HG03060 (cell line): ENCODE results near the gene ARHGEF1.
"Not testable (repeated sequence)": the region's sequence is repeated elsewhere in the genome, so short reads cannot be mapped to it uniquely, and the experiment has no call there.

Source experiments
- ATAC-seq: cut with Tn5 transposase; IDR thresholded peaks from one replicate; pipeline ENCODE4 v1.9.1; 2021; ENCODE audit warnings: low read depth, moderate number of reproducible peaks; ENCODE audit not compliant: unreplicated experiment

ARHGEF1 gene

DNA sequence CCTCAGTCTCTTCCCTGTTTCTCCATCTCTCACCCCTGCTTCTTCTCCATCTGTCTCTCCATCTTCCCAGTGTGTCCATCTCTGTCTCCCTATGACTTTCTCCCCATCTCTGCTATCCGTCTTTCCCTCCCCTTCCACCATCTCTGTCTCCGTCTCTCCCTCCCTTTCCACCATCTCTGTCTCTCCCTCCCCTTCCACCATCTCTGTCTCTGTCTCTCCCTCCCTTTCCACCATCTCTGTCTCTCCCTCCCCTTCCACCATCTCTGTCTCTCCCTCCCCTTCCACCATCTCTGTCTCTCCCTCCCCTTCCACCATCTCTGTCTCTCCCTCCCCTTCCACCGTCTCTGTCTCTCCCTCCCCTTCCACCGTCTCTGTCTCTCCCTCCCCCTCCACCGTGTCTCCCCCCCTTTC is 31.4 kb downstream of the ARHGEF1 start:
- ATAC-seq, result not testable (repeated sequence)

DNA sequence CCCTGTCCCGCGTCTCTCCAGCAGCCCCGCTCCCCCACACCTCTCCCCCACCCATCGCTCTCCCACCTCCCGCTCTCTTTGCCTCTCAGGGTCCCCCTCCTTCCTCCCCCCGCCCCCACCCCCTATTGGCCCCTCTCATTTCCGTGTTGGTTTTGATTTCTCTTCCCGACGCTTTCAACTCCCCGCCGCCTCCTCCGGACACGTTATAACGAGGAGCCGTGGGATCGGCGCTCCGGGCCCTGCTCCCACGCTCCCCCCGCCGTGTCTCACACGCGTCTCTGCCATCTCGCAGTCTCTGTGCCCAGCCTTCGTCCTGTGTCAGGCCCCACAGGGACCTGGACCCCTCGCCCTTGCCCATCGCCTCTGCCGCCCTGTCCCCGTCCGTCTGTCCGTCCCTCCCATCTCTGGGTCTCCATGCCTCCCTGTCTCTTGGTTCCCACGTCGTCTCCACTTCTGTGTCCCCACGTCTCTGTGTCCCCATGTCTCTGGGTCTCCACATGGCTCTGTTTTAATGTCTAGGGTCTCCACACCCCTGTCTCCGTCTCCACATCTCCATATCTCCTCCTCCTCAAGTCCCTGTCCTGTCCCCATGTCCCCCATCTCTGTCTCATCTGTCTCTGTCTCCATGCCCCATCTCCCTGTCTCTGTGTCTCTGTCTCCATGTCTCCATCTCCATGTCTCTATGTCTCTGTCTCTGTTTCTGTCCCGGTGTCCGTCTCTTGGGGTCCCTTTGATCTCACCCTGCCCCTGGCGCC is 32.2 kb downstream of the ARHGEF1 start:
- ATAC-seq, result no peak

DNA sequence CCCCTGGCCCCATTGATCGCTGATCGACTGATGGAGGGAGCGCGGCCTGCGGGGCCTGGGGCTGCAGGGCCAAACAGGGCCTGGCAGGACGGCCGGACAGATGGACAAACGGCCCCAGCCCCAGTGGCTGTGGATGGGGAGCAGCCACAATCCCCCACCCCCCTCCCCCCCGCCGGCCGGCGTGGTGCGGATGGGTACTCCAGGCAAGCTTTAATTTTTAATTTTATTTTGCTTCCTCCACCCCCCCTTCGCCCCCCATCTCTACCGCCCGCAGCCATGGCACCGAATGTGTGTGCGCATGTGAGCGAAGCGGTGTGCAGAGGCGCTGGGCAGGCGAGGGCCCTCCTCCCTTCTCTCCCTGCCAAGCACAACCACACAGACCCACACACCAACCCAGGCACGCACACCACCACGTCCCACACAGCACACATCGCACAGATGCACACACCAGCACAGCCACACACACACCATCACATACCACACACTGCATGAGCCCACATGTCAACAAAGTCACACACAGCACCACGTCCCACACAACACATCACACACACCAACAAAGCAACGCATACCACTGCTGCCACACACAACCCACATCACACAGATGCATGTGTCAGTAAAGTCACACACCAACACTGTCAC is 32.9 kb downstream of the ARHGEF1 start:
- no peak for ATAC-seq

GRCh38 chr19:41917676-41918075 is 34.7 kb downstream of the ARHGEF1 start:
- ATAC-seq, result no peak

DNA sequence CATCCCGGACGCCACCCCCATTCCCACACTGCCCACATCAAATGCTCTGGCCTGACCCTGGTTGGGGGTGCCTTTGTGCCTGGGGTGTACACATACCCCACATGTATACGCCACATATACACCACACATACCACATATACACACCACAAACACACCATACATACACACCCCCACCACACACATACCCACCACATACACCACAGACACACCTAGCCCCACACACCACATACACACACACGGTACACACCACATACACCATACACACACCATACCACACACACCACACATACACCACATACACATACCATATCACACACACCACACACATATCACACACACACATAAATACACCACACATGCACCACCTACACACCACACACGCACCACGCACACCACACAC is 35.1 kb downstream of the ARHGEF1 start:
- ATAC-seq, result no peak

DNA sequence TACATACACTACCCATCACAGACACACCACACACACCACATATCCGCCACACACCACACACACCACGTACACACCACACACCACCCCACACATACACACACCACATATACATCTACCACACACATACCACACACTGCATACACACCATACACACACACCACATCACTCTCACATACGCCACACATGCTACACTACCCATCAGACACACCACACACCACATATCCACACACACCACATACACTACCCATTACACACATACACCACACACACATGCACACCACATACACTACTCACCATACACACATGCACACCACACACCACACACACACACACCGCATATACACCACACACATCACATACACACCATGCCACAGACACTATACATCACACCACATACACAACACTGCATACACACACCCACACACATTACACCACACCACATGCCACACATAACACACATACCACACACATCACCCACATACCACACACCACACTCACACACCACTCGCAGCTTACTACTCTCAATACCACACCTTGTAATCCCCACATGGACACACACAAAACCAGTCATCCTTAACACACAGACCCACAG is 35.8 kb downstream of the ARHGEF1 start:
- ATAC-seq, result no peak

- ATAC-seq, result no peak
Observed at GRCh38 chr19:41919948-41920712, 37.1 kb downstream of the ARHGEF1 start.

GRCh38 chr19:41920882-41921576 is 38.0 kb downstream of the ARHGEF1 start:
- no peak for ATAC-seq

DNA sequence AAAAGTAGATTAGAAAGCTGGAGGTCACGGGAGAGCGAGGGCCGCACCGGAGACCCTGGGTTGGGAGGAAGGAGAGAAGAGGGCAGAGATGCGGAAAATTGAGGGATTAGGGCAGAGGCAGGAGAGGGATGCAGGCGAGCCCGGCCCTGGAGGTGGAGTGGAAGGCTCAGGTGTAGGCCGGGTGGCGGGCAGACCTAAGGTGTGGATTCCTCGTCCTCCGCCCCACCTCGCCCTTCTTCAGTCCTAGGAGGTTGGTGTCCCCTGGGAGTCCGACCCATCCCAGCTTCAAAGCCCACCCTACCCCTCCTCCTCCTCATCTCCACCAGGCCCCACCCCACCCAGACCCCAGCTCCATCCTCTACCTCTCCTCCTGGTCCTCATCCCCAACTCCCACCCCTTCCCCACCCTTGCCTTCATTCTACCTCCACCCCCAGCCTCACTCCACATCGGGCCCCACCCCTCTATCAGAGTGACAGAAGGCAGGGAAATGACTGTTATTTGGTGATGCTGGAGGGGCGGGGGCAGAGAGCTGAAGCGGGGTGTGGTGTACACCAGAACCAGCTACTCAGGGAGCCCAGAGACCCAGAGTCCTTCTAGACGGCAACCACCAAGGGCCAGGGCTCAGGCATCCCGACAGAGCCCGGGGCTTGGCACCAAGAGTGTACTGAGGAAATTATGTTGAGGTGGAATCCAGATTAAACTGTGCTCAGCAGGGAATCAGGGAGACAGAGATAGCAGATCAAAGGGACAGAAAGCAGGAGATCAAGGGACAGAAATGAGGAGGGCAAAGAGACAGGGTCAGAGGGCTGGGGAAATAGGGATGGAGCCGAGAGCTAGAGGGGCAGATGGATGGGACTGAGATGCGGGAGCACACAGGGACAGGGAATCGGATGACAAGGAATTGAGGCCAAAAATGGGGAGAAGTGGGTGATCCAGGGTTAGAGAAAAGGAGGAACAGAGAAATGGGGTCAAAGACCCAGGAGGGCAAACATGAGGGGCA is 38.9 kb downstream of the ARHGEF1 start:
- no peak for ATAC-seq

- ATAC-seq, result no peak
Observed at GRCh38 chr19:41922585-41922984, 39.6 kb downstream of the ARHGEF1 start.

GRCh38 chr19:41923045-41923788 is 40.2 kb downstream of the ARHGEF1 start:
- ATAC-seq, result no peak

DNA sequence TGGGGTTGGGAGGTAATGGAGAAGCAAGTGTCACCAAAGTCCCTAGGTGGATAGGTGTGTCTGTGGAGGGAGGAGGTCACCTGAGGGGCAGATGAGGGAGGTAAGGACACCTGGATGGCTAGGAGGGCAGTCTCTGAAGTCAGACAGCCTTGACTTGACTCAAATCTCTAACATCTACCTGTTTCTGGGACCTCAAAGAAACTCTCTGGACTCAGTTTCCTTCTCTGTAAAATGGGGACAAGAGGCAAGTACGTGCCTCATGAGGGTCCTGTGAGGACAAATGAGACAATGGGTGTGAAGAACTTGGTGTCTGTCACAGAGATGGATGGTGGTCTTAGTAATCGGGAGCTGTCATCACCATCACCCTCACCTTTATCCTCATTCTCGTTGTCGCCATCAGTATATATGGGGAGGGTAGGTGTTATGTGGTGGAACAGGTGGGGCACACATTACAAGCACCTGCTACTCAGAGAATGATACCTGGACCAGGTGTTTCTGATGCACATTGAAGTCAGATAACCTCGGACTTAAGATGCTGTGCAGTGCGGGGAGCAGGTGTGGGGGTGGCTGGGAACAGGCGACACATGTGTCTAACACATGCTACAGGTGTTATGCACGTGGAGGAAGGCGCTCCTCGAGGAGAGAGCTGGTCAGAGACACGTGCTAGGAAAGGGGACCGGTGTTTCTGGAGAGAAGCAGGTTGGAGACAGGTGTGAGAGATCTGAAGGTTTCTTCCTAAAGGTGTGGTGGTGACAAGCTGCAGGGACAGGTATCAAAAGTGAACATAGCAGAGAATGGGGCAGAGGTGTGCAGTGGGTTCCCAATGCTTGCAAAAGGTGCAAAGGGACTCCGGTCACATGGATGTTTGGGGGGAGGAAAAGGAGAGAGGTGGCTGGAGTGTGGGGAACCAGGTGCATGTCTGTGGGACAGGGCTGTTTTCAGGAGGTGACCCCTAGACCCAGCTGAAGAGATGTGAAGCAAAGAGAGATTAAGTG is 41.5 kb downstream of the ARHGEF1 start:
- no peak for ATAC-seq

DNA sequence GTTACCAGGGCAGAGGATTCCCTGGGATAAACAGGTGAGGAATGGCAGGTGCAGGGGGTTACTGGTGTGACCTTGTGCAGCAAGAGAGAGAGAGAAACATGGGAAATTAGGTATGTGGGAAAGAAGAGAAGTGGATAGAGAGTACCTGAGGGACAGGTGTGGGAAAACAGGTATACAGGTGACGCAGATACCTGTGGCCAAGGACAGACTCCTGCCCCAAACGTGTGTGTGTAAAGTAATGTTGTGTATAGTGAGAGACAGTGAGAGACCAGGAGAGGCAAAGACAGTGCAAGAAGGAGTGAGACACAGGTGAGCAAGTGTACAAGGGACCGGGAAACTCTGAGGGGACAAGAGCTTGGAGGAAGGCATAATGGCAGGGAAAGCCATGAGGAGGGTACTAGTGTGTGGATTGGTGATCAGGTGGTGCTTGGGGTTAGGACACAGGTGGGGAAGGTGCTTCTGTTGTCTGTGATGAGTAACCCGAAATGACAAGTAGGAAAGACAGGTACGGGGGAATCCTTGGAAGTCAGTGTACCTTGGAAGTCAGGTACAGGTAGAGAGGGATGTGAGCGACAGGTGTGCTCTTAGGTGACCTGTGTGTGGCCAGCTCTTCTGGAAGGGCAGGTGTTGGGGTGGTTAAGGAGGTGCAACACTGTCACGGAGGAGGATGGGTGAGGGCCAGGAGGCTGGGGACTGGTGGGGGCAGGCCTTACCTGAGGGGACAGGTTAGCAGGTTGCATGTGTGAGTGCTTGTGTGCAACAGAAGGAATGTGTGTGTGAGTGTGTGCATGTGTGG is 42.4 kb downstream of the ARHGEF1 start:
- no peak for ATAC-seq

- no peak for ATAC-seq
Observed at GRCh38 chr19:41926028-41926762, 43.2 kb downstream of the ARHGEF1 start.

DNA sequence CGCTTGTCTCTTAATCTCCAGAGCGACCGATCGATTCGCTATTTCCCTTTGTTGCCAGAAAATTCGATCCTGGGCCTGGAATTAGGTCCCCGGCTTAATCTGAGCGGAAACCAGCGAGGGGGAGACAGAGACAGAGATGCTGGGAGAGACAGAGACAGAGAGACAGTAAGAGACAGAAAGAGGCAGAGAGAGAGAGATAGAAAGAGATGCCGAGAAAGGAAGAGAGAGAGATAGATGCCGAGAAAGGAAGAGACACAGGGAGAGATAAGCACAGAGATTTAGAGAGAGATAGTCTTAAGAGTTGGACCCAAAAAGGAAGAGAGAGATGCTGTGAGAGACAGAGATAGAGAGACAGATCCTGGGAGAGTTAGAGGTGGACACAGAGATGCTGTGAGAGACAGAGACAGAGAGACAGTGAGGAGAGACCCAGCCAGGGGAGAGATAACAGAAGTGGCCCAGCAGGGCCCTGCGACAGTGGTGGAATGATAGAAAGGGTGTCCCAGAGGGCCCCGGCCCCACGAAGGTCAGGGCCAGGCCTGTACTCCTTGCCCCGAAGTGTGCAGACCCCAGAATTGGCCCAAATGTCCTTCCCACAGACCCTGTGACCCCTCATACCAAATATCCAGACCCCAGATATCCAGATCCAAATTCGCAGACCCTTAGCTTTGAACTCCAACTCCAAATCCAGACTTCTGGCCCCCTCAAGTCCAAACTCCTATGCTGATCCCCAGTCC is 43.9 kb downstream of the ARHGEF1 start:
- no peak for ATAC-seq
